GM23248 (cell line): ENCODE results near the gene HCAR2. TPM values are rescaled to one million over a fixed set of nuclear protein-coding genes. Genes with fewer than 3 reads are reported as not detected.
A peak's percentile ranks its signal among the peaks of the same experiment; 100 is the strongest.
"Not testable (repeated sequence)": the region's sequence is repeated elsewhere in the genome, so short reads cannot be mapped to it uniquely, and the experiment has no call there.

Experiments used
- DNase-seq: peaks from one replicate; pipeline ENCODE4 v3.0.0-alpha.2; 2015
- H2AFZ ChIP-seq: fragments of 200-600 bp; sonication (generic); 2 replicates; pipeline ENCODE4 v1.6.1; 2016; ENCODE audit warnings: antibody characterized with exemption
- H3F3A ChIP-seq: fragments of 200-600 bp; sonication (generic); 2 replicates; pipeline ENCODE4 v1.6.1; 2016; ENCODE audit warnings: mild to moderate bottlenecking, antibody characterized with exemption, mixed run types; ENCODE audit not compliant: insufficient read depth
- H3K27ac ChIP-seq: fragments of 200-600 bp; sonication (generic); 2 replicates; pipeline ENCODE4 v1.5.1; 2016; ENCODE audit warnings: mild to moderate bottlenecking
- H3K27me3 ChIP-seq: fragments of 200-600 bp; sonication (generic); replicated peaks from 2 replicates; pipeline ENCODE4 v1.6.1; 2016; ENCODE audit warnings: mild to moderate bottlenecking; ENCODE audit not compliant: insufficient read depth
- H3K36me3 ChIP-seq: fragments of 200-600 bp; sonication (generic); 2 replicates; pipeline ENCODE4 v1.6.1; 2016; ENCODE audit warnings: low read depth, mild to moderate bottlenecking
- H3K4me1 ChIP-seq: fragments of 200-600 bp; sonication (generic); 2 replicates; pipeline ENCODE4 v1.6.1; 2016; ENCODE audit warnings: mild to moderate bottlenecking; ENCODE audit not compliant: insufficient read depth
- H3K4me2 ChIP-seq: fragments of 200-600 bp; sonication (generic); one replicate; pipeline ENCODE4 v1.6.1; 2016; ENCODE audit warnings: mild to moderate bottlenecking; ENCODE audit not compliant: unreplicated experiment
- H3K4me3 ChIP-seq: fragments of 200-600 bp; sonication (generic); 2 replicates; pipeline ENCODE4 v1.5.1; 2016; ENCODE audit warnings: mild to moderate bottlenecking
- H3K79me2 ChIP-seq: fragments of 200-600 bp; sonication (generic); 2 replicates; pipeline ENCODE4 v1.6.1; 2016; ENCODE audit warnings: mild to moderate bottlenecking; ENCODE audit not compliant: insufficient read depth
- H3K9ac ChIP-seq: fragments of 200-600 bp; sonication (generic); 2 replicates; pipeline ENCODE4 v1.6.1; 2016; ENCODE audit warnings: mild to moderate bottlenecking
- H3K9me2 ChIP-seq: fragments of 200-600 bp; sonication (generic); 2 replicates; pipeline ENCODE4 v1.6.1; 2016; ENCODE audit warnings: mixed run types, mild to moderate bottlenecking, moderate library complexity; ENCODE audit not compliant: insufficient read depth
- H3K9me3 ChIP-seq: fragments of 200-600 bp; sonication (generic); one replicate; pipeline ENCODE4 v1.6.1; 2017; ENCODE audit warnings: low read depth
- H4K20me1 ChIP-seq: fragments of 200-600 bp; sonication (generic); 2 replicates; pipeline ENCODE4 v1.6.0; 2016; ENCODE audit not compliant: insufficient read depth
- EZH2 ChIP-seq: fragments of 200-600 bp; sonication (generic); IDR thresholded peaks from 2 replicates; pipeline ENCODE4 v1.6.1; 2018; ENCODE audit warnings: antibody characterized with exemption, mild to moderate bottlenecking; ENCODE audit not compliant: insufficient read depth, poor library complexity, severe bottlenecking
- EZH2phosphoT487 ChIP-seq: fragments of 200-600 bp; sonication (generic); IDR thresholded peaks from 2 replicates; pipeline ENCODE4 v1.6.1; 2018; ENCODE audit warnings: antibody characterized with exemption, moderate library complexity, mild to moderate bottlenecking, low read depth; ENCODE audit not compliant: insufficient read depth
- WGBS, 2 experiments: methylation state at CpG; one replicate each; pipeline ENCODE4 v1.1.6; 2015 to 2017; ENCODE audit warnings: low lambda C conversion rate in 2 of 2, low coverage in 1 of 2; ENCODE audit errors: missing lambda C conversion rate in 2 of 2; 5-methylcytosine and 5-hydroxymethylcytosine counted together
- in situ Hi-C: fragments of 300-500 bp; cut with MboI; formaldehyde crosslinking; loops from 2 replicates; pipeline ENCODE4 v1.15.0; 2020
- polyA plus RNA-seq: library from polyadenylated mRNA; unstranded; fragments of >200 nt; fragmentation: Nextera tagmentation; extraction: Ambion mirVana; gene quantifications from 2 replicates; pipeline ENCODE4 v1.2.1, GENCODE V29; 2016
- total RNA-seq: library from RNA; depleted of rRNA; stranded (reverse); fragments of >200 nt; shearing (Covaris generic); gene quantifications from 2 replicates; pipeline ENCODE4 v1.2.3, GENCODE V29; 2014

HCAR2 gene
- total and polyA plus RNA-seq, 2 experiments from 2014 or later, result not detected

GRCh38 chr12:122688291-122688690 lies 14.9 kb downstream of the HCAR2 start:
- Histone ChIP-seq H3K27me3 (no peaks in the 10 kb centered on the region), H3K9me2 (no peaks in the 10 kb centered on the region), H3K4me1 (no peaks in the 10 kb centered on the region), H3K9ac (no peak overlapping the region), H3K36me3 (no peaks in the 10 kb centered on the region), H3K9me3 (no peaks in the 10 kb centered on the region), H3K79me2 (no peaks in the 10 kb centered on the region), H3K4me2 (no peak overlapping the region), H3K27ac (no peak overlapping the region), H3F3A (no peaks in the 10 kb centered on the region), H2AFZ (no peak overlapping the region), H3K4me3 (no peak overlapping the region), H4K20me1 (no peaks in the 10 kb centered on the region)
- 94 to 98% methylated on average over 3 of the region's 3 CpGs for WGBS, 2 experiments
- DNase-seq, result no peak
- TF ChIP-seq EZH2 (no peak), EZH2phosphoT487 (no peak)
- in situ Hi-C loops, result no loop called here

GRCh38 chr12:122687086-122687485 lies 16.1 kb downstream of the HCAR2 start:
- 81 to 88% methylated on average over 5 of the region's 5 CpGs for WGBS, 2 experiments
- no peaks in the 10 kb centered on the region for H3K36me3 ChIP-seq
- no peak for DNase-seq
- H3K9ac ChIP-seq, result no peak overlapping the region
- no peaks in the 10 kb centered on the region for H3K4me1 ChIP-seq
- no peaks in the 10 kb centered on the region for H3F3A ChIP-seq
- TF ChIP-seq EZH2 (no peak), EZH2phosphoT487 (no peak)
- in situ Hi-C loops, result no loop called here
- H3K4me2 ChIP-seq, result no peak overlapping the region
- no peak overlapping the region for H3K4me3 ChIP-seq
- no peaks in the 10 kb centered on the region for H3K79me2 ChIP-seq
- H3K9me3 ChIP-seq, result no peaks in the 10 kb centered on the region
- no peaks in the 10 kb centered on the region for H3K27me3 ChIP-seq
- no peak overlapping the region for H3K27ac ChIP-seq
- no peaks in the 10 kb centered on the region for H3K9me2 ChIP-seq
- H2AFZ ChIP-seq, result no peak overlapping the region
- H4K20me1 ChIP-seq, result no peaks in the 10 kb centered on the region

GRCh38 chr12:122686538-122686937 lies 16.6 kb downstream of the HCAR2 start:
- 96 to 100% methylated on average over 3 of the region's 3 CpGs for WGBS, 2 experiments

GRCh38 chr12:122684297-122684813 lies 18.8 kb downstream of the HCAR2 start:
- no peak overlapping the region for H3K4me2 ChIP-seq
- no peak overlapping the region for H3K4me3 ChIP-seq
- WGBS, 2 experiments, result 83 to 84% methylated on average over 5 of the region's 5 CpGs
- no peaks in the 10 kb centered on the region for H3K79me2 ChIP-seq
- H3K9me2 ChIP-seq, result no peaks in the 10 kb centered on the region
- no peaks in the 10 kb centered on the region for H3K36me3 ChIP-seq
- H3F3A ChIP-seq, result peaks cover 5% of the 10 kb centered on the region; the same call in 1 of the 2 replicates
- no peak for DNase-seq
- no peaks in the 10 kb centered on the region for H4K20me1 ChIP-seq
- peaks cover 7% of the 10 kb centered on the region for H3K4me1 ChIP-seq
- in situ Hi-C loops, result no loop called here
- no peak overlapping the region for H3K9ac ChIP-seq
- no peak overlapping the region for H3K27ac ChIP-seq
- H3K9me3 ChIP-seq, result no peaks in the 10 kb centered on the region
- H2AFZ ChIP-seq, result no peak overlapping the region
- no peak for TF ChIP-seq EZH2
- no peak for TF ChIP-seq EZH2phosphoT487
- H3K27me3 ChIP-seq, result no peaks in the 10 kb centered on the region

More at GRCh38 chr12:122686538-122686937, 16.6 kb downstream of the HCAR2 start:
- H4K20me1 ChIP-seq, result no peaks in the 10 kb centered on the region
- H3K9me3 ChIP-seq, result no peaks in the 10 kb centered on the region
- H3K27ac ChIP-seq, result no peak overlapping the region
- no peaks in the 10 kb centered on the region for H3K27me3 ChIP-seq
- no peak overlapping the region for H2AFZ ChIP-seq
- H3K4me3 ChIP-seq, result no peak overlapping the region
- H3K9me2 ChIP-seq, result no peaks in the 10 kb centered on the region
- H3F3A ChIP-seq, result 0 out of 2 replicates have a peak, but pooled peaks cover under 1% of the 10 kb centered on the region
- DNase-seq, result no peak
- TF ChIP-seq EZH2 (no peak), EZH2phosphoT487 (no peak)
- no peaks in the 10 kb centered on the region for H3K36me3 ChIP-seq
- no peak overlapping the region for H3K4me2 ChIP-seq
- H3K9ac ChIP-seq, result no peak overlapping the region
- no peaks in the 10 kb centered on the region for H3K4me1 ChIP-seq
- in situ Hi-C loops, result no loop called here
- no peaks in the 10 kb centered on the region for H3K79me2 ChIP-seq

DNA sequence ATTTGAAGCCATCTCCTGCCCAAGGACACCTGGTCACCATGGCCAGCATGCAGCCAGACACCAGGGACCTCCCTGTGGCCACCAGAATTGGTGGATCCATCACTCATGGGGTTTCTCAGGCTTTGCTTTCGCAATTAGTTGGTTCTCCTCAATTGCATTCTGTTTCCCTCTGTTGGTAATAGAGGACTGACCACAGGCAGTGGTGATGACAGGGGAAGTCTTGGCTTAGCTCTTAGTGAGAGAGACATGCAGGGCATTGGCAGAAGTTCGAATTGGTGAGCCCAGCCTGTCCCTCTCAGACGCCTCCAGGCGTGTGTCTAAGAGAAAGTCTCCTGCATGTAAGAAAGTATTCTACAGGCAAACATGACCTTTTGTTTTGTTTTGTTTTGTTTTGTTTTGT lies 21.3 kb downstream of the HCAR2 start:
- Histone ChIP-seq H3K4me1 (peaks cover 14% of the 10 kb centered on the region), H2AFZ (no peak overlapping the region), H3K36me3 (no peaks in the 10 kb centered on the region), H3K4me2 (no peak overlapping the region), H3F3A (peaks cover 9% of the 10 kb centered on the region), H3K4me3 (no peak overlapping the region), H3K79me2 (no peaks in the 10 kb centered on the region), H3K9me3 (no peaks in the 10 kb centered on the region), H3K27ac (no peak overlapping the region), H3K9ac (no peak overlapping the region), H3K9me2 (no peaks in the 10 kb centered on the region), H4K20me1 (no peaks in the 10 kb centered on the region), H3K27me3 (no peaks in the 10 kb centered on the region)
- DNase-seq, result peak; percentile 70
- 0 out of 2 replicates have a peak, but pooled peaks have one; percentile 39 for TF ChIP-seq EZH2phosphoT487
- TF ChIP-seq EZH2, result no peak
- in situ Hi-C loops, result no loop called here
- 80 to 86% methylated on average over 4 of the region's 4 CpGs for WGBS, 2 experiments

DNA sequence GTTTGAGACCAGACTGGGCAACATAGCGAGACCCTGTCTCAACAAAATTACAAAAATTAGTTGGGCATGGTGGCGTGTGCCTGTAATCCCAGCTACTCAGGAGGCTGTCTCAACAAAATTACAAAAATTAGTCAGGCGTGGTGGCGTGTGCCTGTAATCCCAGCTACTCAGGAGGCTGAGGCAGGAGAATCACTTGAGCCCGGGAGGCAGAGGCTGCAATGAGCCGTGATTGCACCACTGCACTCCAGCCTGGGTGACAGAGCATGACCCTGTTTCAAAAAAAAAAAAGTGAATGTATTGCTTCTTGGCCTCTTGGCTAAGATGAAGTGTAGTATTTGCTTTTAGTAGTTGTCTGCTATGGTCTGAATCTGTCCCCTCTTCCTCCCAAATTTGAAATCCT lies 22.2 kb downstream of the HCAR2 start:
- H3K27ac ChIP-seq, H3K4me3 ChIP-seq, H3F3A ChIP-seq, H3K79me2 ChIP-seq, H3K27me3 ChIP-seq, H2AFZ ChIP-seq, H3K9ac ChIP-seq, DNase-seq, H3K36me3 ChIP-seq, H3K4me2 ChIP-seq, H3K9me2 ChIP-seq, in situ Hi-C loops, H4K20me1 ChIP-seq, H3K9me3 ChIP-seq: not testable (repeated sequence)
- WGBS, 2 experiments, result 80 to 81% methylated on average over 6 of the region's 6 CpGs
- H3K4me1 ChIP-seq, result peaks cover 14% of the 10 kb centered on the region

DNA sequence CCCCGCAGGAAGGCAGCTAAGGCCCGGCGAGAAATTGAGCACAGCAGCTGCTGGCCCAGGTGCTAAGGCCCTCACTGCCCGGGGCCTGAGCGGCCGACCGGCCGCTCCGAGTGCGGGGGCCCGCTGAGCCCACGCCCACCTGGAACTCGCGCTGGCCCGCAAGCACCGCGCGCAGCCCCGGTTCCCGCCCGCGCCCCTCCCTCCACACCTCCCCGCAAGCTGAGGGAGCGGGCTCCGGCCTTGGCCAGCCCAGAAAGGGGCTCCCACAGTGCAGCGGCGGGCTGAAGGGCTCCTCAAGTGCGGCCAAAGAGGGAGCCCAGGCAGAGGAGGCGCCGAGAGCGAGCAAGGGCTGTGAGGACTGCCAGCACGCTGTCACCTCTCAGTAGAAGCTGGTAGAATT lies 26.4 kb downstream of the HCAR2 start:
- H3K27ac ChIP-seq, H3K9ac ChIP-seq, H3K4me3 ChIP-seq, H3K27me3 ChIP-seq, H3K79me2 ChIP-seq, H3K36me3 ChIP-seq, H2AFZ ChIP-seq, in situ Hi-C loops, H3K9me2 ChIP-seq, H3K9me3 ChIP-seq, DNase-seq, H4K20me1 ChIP-seq, H3K4me2 ChIP-seq, H3F3A ChIP-seq: not testable (repeated sequence)
- WGBS, 2 experiments, result 92 to 97% methylated on average over 6 to 32 of the region's 32 CpGs
- peaks cover 14% of the 10 kb centered on the region for H3K4me1 ChIP-seq
